ENCODE measurements around the gene E2F6. TPM values are rescaled to one million over a fixed set of nuclear protein-coding genes. Genes with fewer than 3 reads are reported as not detected.

Gene E2F6
- total and polyA plus RNA-seq, 2 experiments from 2014 or later, result 11.5 to 15.3 TPM

DNA sequence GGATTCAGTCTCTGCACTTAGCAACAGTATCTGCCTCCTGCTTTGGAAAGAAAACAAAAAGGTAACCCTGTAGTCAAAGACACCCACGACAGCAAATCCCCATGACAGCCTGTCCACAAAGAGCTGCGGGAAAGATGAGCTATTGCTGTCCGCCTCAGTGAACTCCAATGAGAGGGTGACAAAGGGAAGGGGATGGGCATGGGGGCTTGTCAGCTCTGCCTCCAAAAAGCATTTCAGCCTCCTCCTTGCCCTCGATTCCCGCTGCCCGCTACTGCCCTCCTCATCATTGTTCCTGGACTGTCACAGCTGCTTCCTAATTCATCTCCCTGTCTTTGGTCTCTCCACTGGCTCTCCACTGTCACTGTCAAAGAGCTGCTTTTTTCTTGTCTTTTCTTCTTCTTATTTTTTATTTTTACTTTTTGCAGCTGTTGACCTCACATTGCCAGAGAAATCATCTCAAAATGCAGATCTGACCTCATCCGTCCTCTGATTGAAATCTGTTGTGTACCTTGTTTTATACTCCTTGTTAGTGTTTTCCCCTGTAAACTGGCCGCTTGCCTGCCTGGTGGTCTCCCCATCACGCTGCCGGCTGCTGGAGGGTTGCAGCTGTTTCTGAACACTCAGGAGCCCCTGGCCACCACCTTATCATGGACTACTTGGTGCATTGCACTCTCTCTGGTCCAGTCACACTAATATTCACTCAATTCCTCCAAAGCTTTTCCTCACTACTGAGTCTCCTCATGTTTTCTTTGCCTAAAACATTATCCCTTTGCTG, 7.9 kb upstream of the E2F6 start:
- H3K4me3 ChIP-seq, result no peak overlapping the region
- in situ Hi-C loops (cut with MboI), result no loop called here
- peaks cover 8% of the 10 kb centered on the region; the same call in 1 of the 2 replicates for H3K27me3 ChIP-seq (replicated peaks; ENCODE audit: insufficient read depth)
- TF ChIP-seq EZH2 (IDR thresholded peaks at IDR 0.05; ENCODE audit: insufficient read depth, poor library complexity, severe bottlenecking), result no peak
- no peak for TF ChIP-seq EZH2phosphoT487 (IDR thresholded peaks at IDR 0.05; ENCODE audit: insufficient read depth, low read depth)
- no peak for DNase-seq
- no peak overlapping the region for H3K9ac ChIP-seq
- H2AFZ ChIP-seq, result no peak overlapping the region
- H3K79me2 ChIP-seq (ENCODE audit: insufficient read depth), result no peaks in the 10 kb centered on the region
- no peaks in the 10 kb centered on the region for H3K4me1 ChIP-seq (ENCODE audit: insufficient read depth)
- H4K20me1 ChIP-seq (ENCODE audit: insufficient read depth), result no peaks in the 10 kb centered on the region
- H3K36me3 ChIP-seq (ENCODE audit: low read depth), result no peaks in the 10 kb centered on the region
- WGBS, 2 experiments (ENCODE audit: low coverage in 1 of 2, low lambda C conversion rate in 2 of 2, missing lambda C conversion rate in 2 of 2), result 55 to 60% methylated on average over 10 of the region's 10 CpGs
- H3K4me2 ChIP-seq (ENCODE audit: unreplicated experiment), result no peak overlapping the region
- H3K9me2 ChIP-seq (ENCODE audit: insufficient read depth), result no peaks in the 10 kb centered on the region
- no peaks in the 10 kb centered on the region for H3K9me3 ChIP-seq (ENCODE audit: low read depth)
- H3F3A ChIP-seq (ENCODE audit: insufficient read depth), result no peaks in the 10 kb centered on the region
- H3K27ac ChIP-seq, result no peak overlapping the region

DNA sequence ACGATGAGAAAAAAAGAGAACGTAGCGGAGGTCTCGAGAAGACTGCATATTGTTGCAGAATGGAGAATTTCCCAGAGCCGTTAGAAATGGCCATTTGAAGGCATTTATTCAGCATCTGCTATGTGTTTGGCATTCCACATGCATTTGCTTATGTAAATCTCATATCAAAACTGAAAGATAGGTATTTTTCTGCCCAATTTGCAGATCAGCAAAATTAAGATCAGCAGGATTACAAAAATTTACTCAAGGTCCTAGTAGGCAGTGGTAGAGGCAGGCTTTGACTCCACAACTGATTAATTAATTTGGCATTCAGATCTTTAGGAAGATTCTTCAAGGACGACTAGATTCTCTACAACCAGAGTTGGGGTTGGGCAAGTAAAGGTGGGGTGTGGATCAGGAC, 1.8 kb upstream of the E2F6 start:
- no peak for DNase-seq
- in situ Hi-C loops (cut with MboI), result no loop called here
- Histone ChIP-seq H3K36me3 (ENCODE audit: low read depth) (peaks cover 8% of the 10 kb centered on the region; the same call in 1 of the 2 replicates), H3K27ac (no peak overlapping the region), H3K9ac (no peak overlapping the region), H3K4me1 (ENCODE audit: insufficient read depth) (peaks cover 18% of the 10 kb centered on the region), H3K27me3 (replicated peaks; ENCODE audit: insufficient read depth) (no peaks in the 10 kb centered on the region), H3F3A (ENCODE audit: insufficient read depth) (no peaks in the 10 kb centered on the region), H2AFZ (no peak overlapping the region), H3K9me3 (ENCODE audit: low read depth) (no peaks in the 10 kb centered on the region), H3K9me2 (ENCODE audit: insufficient read depth) (no peaks in the 10 kb centered on the region), H3K79me2 (ENCODE audit: insufficient read depth) (peaks cover 26% of the 10 kb centered on the region), H3K4me3 (no peak overlapping the region), H4K20me1 (ENCODE audit: insufficient read depth) (0 out of 2 replicates have a peak, but pooled peaks cover 6% of the 10 kb centered on the region), H3K4me2 (ENCODE audit: unreplicated experiment) (no peak overlapping the region)
- TF ChIP-seq EZH2phosphoT487 (IDR thresholded peaks at IDR 0.05; ENCODE audit: insufficient read depth, low read depth) (no peak), EZH2 (IDR thresholded peaks at IDR 0.05; ENCODE audit: insufficient read depth, poor library complexity, severe bottlenecking) (no peak)
- 79 to 83% methylated on average over 6 of the region's 6 CpGs for WGBS, 2 experiments (ENCODE audit: low coverage in 1 of 2, low lambda C conversion rate in 2 of 2, missing lambda C conversion rate in 2 of 2)

DNA sequence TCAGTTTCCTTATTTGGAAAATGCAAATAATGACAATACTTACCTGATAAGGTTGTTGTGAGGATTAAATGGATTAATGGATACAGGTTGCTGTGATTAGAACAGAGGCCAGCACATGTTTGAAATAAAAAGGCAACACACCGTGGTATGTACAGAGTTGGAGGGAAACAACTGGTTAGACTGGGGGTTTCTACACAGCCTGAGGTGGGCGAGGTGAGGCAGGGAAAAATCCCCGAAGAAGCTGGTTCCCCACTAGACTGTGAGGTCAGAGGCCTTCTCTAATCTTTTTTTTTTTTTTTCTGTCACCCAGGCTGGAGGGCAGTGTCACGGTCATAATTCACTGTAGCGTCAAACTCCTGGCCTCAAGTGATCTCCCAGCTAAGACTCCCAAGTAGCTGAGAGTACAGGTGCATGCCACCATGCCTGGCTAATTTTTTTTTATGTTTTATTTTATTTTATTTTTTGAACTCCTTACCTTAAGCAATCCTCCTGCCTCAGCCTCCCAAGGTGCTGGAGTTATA, 1.2 kb upstream of the E2F6 start:
- in situ Hi-C loops (cut with MboI), result no loop called here
- Histone ChIP-seq H3F3A (ENCODE audit: insufficient read depth) (no peaks in the 10 kb centered on the region), H3K4me1 (ENCODE audit: insufficient read depth) (peaks cover 18% of the 10 kb centered on the region), H3K36me3 (ENCODE audit: low read depth) (peaks cover 8% of the 10 kb centered on the region; the same call in 1 of the 2 replicates), H2AFZ (peak overlapping the region; percentile 93; the same call in 1 of the 2 replicates), H3K4me2 (ENCODE audit: unreplicated experiment) (peak overlapping the region; percentile 82), H3K9ac (no peak overlapping the region), H3K79me2 (ENCODE audit: insufficient read depth) (peaks cover 32% of the 10 kb centered on the region), H3K9me3 (ENCODE audit: low read depth) (no peaks in the 10 kb centered on the region), H4K20me1 (ENCODE audit: insufficient read depth) (0 out of 2 replicates have a peak, but pooled peaks cover 6% of the 10 kb centered on the region), H3K4me3 (peak overlapping the region; percentile 82; the same call in 1 of the 2 replicates), H3K9me2 (ENCODE audit: insufficient read depth) (no peaks in the 10 kb centered on the region), H3K27me3 (replicated peaks; ENCODE audit: insufficient read depth) (no peaks in the 10 kb centered on the region), H3K27ac (no peak overlapping the region)
- DNase-seq, result no peak
- 99% methylated on average over 5 of the region's 5 CpGs for WGBS, 2 experiments (ENCODE audit: low coverage in 1 of 2, low lambda C conversion rate in 2 of 2, missing lambda C conversion rate in 2 of 2)
- TF ChIP-seq EZH2 (IDR thresholded peaks at IDR 0.05; ENCODE audit: insufficient read depth, poor library complexity, severe bottlenecking) (no peak), EZH2phosphoT487 (IDR thresholded peaks at IDR 0.05; ENCODE audit: insufficient read depth, low read depth) (no peak)

DNA sequence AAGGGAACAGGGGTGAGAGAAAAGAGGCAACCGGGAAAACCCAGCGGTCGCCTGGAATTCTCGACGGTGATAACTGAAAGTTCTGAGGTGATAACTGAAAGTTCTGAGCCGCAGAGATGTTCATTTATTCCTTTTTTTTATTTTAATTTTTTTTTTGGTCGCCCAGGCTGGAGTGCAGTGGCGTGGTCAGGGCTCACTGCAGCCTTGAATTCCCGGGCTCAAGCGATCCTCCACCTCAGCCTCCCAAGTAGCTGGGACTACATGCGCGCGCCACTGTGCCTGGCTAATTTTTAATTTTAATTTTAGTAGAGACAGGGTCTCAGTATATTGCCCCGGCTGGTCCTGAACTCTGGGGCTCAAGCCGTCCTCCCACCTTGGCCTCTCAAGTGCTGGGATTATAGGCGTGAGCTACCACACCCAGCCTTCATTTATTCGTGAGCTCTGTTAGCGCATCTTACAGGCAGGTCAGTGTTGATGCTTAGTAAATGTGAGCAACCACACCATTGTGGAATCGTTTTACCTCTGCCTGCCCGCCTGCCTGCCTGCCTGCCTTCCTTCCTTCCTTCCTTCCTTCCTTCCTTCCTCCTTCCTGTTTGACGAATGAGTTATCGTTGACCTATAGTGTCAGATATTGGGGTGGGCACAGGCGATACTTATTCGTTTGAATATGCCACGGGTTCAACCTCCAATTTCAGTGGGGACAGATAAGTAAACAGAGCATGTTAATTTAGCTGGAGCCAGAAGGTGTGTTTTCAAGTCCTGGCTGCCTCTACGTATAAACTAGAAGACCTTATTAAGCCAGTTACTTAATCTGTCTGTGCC, 557 bp upstream of the E2F6 start:
- H3K36me3 ChIP-seq (ENCODE audit: low read depth), result peaks cover 8% of the 10 kb centered on the region; the same call in 1 of the 2 replicates
- no peaks in the 10 kb centered on the region for H3K9me2 ChIP-seq (ENCODE audit: insufficient read depth)
- no peaks in the 10 kb centered on the region for H3K27me3 ChIP-seq (replicated peaks; ENCODE audit: insufficient read depth)
- no peaks in the 10 kb centered on the region for H3F3A ChIP-seq (ENCODE audit: insufficient read depth)
- H3K79me2 ChIP-seq (ENCODE audit: insufficient read depth), result peaks cover 39% of the 10 kb centered on the region
- no peaks in the 10 kb centered on the region for H3K9me3 ChIP-seq (ENCODE audit: low read depth)
- peak overlapping the region; percentile 82 for H3K4me2 ChIP-seq (ENCODE audit: unreplicated experiment)
- in situ Hi-C loops (cut with MboI), result no loop called here
- H3K27ac ChIP-seq, result peak overlapping the region; percentile 61
- peaks cover 18% of the 10 kb centered on the region for H3K4me1 ChIP-seq (ENCODE audit: insufficient read depth)
- 0 out of 2 replicates have a peak, but pooled peaks cover 6% of the 10 kb centered on the region for H4K20me1 ChIP-seq (ENCODE audit: insufficient read depth)
- DNase-seq, result no peak
- peak overlapping the region; percentile 81 for H3K9ac ChIP-seq
- 28 to 33% methylated on average over 26 of the region's 26 CpGs for WGBS, 2 experiments (ENCODE audit: low coverage in 1 of 2, low lambda C conversion rate in 2 of 2, missing lambda C conversion rate in 2 of 2)
- TF ChIP-seq EZH2 (IDR thresholded peaks at IDR 0.05; ENCODE audit: insufficient read depth, poor library complexity, severe bottlenecking), result no peak
- TF ChIP-seq EZH2phosphoT487 (IDR thresholded peaks at IDR 0.05; ENCODE audit: insufficient read depth, low read depth), result no peak
- peak overlapping the region; percentile 93 for H2AFZ ChIP-seq
- peak overlapping the region; percentile 82 for H3K4me3 ChIP-seq
